GM18907 (cell line): ENCODE measurements around the gene MAP6.
A peak's percentile ranks its signal among the peaks of the same experiment; 100 is the strongest.
"Not testable (repeated sequence)": the region's sequence is repeated elsewhere in the genome, so short reads cannot be mapped to it uniquely, and the experiment has no call there.

ENCODE experiments used
- ATAC-seq: cut with Tn5 transposase; IDR thresholded peaks from one replicate; pipeline ENCODE4 v1.9.1; 2021; ENCODE audit warnings: mild to moderate bottlenecking, moderate library complexity; ENCODE audit not compliant: unreplicated experiment

Gene MAP6

GRCh38 chr11:75668451-75669297 is at the start of gene MAP6:
Gene MAP6, minus strand, starts transcription at chr11:75669038. Its CDS starts 669 bp downstream, at chr11:75668369.
- ATAC-seq = no peak

- no peak for ATAC-seq
Measured at GRCh38 chr11:75717608-75718418, 49.0 kb upstream of the MAP6 start, which contains the start of gene MOGAT2. Gene MOGAT2, plus strand, starts transcription at chr11:75717838. Its CDS starts 51 bp downstream, at chr11:75717889.

GRCh38 chr11:75716659-75717058 is 47.8 kb upstream of the MAP6 start:
- no peak for ATAC-seq

GRCh38 chr11:75715688-75716087 is 46.9 kb upstream of the MAP6 start:
- no peak for ATAC-seq

- no peak for ATAC-seq
Measured at GRCh38 chr11:75714211-75714610, 45.4 kb upstream of the MAP6 start.

GRCh38 chr11:75706260-75706729 is 37.5 kb upstream of the MAP6 start:
- ATAC-seq = no peak

- no peak for ATAC-seq
Measured at GRCh38 chr11:75705541-75705940, 36.7 kb upstream of the MAP6 start.

GRCh38 chr11:75703695-75704237 is 34.9 kb upstream of the MAP6 start:
- no peak for ATAC-seq

GRCh38 chr11:75700940-75701339 is 32.1 kb upstream of the MAP6 start:
- ATAC-seq = no peak

- no peak for ATAC-seq
Measured at GRCh38 chr11:75697906-75698581, 29.2 kb upstream of the MAP6 start.

- ATAC-seq = no peak
Measured at GRCh38 chr11:75691804-75692203, 23.0 kb upstream of the MAP6 start.

- ATAC-seq = peak; percentile 73
Measured at GRCh38 chr11:75689863-75690609, 21.2 kb upstream of the MAP6 start.

- not testable (repeated sequence) for ATAC-seq
Measured at GRCh38 chr11:75683856-75684255, 15.0 kb upstream of the MAP6 start.

GRCh38 chr11:75679566-75679965 is 10.7 kb upstream of the MAP6 start:
- ATAC-seq = no peak

- no peak for ATAC-seq
Measured at GRCh38 chr11:75678620-75679259, 9.9 kb upstream of the MAP6 start.

GRCh38 chr11:75677909-75678308 is 9.1 kb upstream of the MAP6 start:
- no peak for ATAC-seq

- ATAC-seq = peak; percentile 49
Measured at GRCh38 chr11:75677275-75677674, 8.4 kb upstream of the MAP6 start.

GRCh38 chr11:75673977-75674582 is 5.2 kb upstream of the MAP6 start:
- no peak for ATAC-seq

GRCh38 chr11:75667831-75668450 is 897 bp downstream of the MAP6 start:
- ATAC-seq = no peak
